NCI-H187 treated with DMSO at 0.1 percent for 48 hours (cell line): ENCODE results near the gene PAX4.
A peak's percentile ranks its signal among the peaks of the same experiment; 100 is the strongest.

ENCODE experiments used
- DNase-seq: peaks from one replicate; lab custom pipeline; 2025; lab: John Stamatoyannopoulos, UW

PAX4 gene

GRCh38 chr7:127629268-127629854 lies 11.4 kb upstream of the PAX4 start:
- DNase-seq, result no peak

- DNase-seq, result no peak
Measured at GRCh38 chr7:127628445-127628844, 10.5 kb upstream of the PAX4 start.

- DNase-seq, result no peak
Measured at GRCh38 chr7:127625331-127625730, 7.4 kb upstream of the PAX4 start.

GRCh38 chr7:127620406-127621233 lies 2.7 kb upstream of the PAX4 start:
- no peak for DNase-seq

GRCh38 chr7:127619681-127620405 lies 1.9 kb upstream of the PAX4 start:
- DNase-seq, result no peak

- DNase-seq, result no peak
Measured at GRCh38 chr7:127618775-127619174, 833 bp upstream of the PAX4 start.

GRCh38 chr7:127616724-127617123 lies 1.2 kb downstream of the PAX4 start:
- no peak for DNase-seq

GRCh38 chr7:127612263-127612662 lies 5.7 kb downstream of the PAX4 start:
- no peak for DNase-seq

GRCh38 chr7:127609297-127609696 lies 8.6 kb downstream of the PAX4 start:
- DNase-seq, result no peak

GRCh38 chr7:127608446-127608845 lies 9.5 kb downstream of the PAX4 start:
- DNase-seq, result no peak

GRCh38 chr7:127600885-127601284 lies 17.1 kb downstream of the PAX4 start:
- DNase-seq, result no peak

GRCh38 chr7:127598318-127598717 lies 19.6 kb downstream of the PAX4 start:
- DNase-seq, result no peak

GRCh38 chr7:127595737-127596136 lies 22.2 kb downstream of the PAX4 start:
- no peak for DNase-seq

GRCh38 chr7:127594490-127594889 lies 23.5 kb downstream of the PAX4 start:
- no peak for DNase-seq

GRCh38 chr7:127592550-127592949 lies 25.4 kb downstream of the PAX4 start:
- no peak for DNase-seq

- no peak for DNase-seq
Measured at GRCh38 chr7:127591591-127591990, 26.4 kb downstream of the PAX4 start.

- no peak for DNase-seq
Measured at GRCh38 chr7:127591189-127591588, 26.8 kb downstream of the PAX4 start.

GRCh38 chr7:127589896-127590295 lies 28.0 kb downstream of the PAX4 start:
- no peak for DNase-seq

GRCh38 chr7:127588697-127589482 lies 29.1 kb downstream of the PAX4 start:
- no peak for DNase-seq

- peak; percentile 22 for DNase-seq
Measured at GRCh38 chr7:127588019-127588696, 29.8 kb downstream of the PAX4 start, which contains the start of gene ARF5. TSS of gene ARF5 (plus strand) at chr7:127588411. CDS start at chr7:127588499, 88 bp downstream.

- no peak for DNase-seq
Measured at GRCh38 chr7:127587663-127588018, 30.3 kb downstream of the PAX4 start.

- DNase-seq, result no peak
Measured at GRCh38 chr7:127586346-127586745, 31.6 kb downstream of the PAX4 start.
